NCI-H345 (cell line): Measurements from ENCODE around the gene IWS1.
"Not testable (repeated sequence)": the region's sequence is repeated elsewhere in the genome, so short reads cannot be mapped to it uniquely, and the experiment has no call there.

Source experiments
- DNase-seq: peaks from one replicate; lab custom pipeline; 2025; lab: John Stamatoyannopoulos, UW

IWS1 gene

DNA sequence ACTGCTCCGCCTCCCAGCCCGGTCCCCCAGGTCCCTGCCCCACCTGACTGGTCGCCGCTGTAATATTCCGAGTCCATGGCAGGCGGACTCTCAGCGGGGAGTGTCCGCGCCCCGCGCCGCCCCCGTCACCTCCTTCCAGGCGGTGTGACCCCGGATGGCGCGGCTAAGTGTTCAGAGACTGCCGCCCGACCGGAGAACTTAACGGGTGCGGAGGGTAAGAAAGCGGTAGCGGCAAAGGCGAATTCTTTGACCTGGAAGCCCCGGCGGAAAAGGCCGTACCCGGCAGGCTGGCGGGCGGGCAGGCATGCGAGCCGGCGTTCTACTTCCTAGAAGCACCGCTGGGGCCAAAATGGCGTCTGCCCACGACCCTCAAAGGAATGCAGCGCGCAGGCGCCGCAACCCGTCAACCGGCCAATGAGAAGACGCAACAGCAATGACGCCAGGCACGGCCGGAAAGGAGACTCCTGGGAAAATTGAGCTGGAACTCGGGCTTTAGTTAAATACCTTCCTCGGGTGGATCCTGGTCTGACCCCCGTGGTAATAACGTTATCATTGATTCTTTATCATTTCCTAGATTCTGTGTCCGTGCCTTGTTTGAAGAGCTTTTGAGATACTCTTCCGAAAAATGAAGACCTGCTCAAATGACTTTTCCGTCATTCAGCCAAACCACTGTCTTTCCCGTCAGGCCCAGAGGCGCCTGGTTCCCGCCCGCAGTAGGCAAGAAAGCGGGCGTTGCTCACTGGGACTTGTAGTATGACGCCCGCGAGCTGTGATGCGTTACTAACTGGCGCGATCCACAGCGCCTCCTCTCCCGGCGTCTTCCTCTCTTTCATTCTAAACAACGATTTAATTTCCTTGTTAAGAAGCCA is at the start of gene IWS1:
Gene IWS1 (minus strand): TSS at position 358 of the 869 bp plus-strand sequence. CDS start 281 bp downstream, at position 77.
- DNase-seq = peak; percentile 97

DNA sequence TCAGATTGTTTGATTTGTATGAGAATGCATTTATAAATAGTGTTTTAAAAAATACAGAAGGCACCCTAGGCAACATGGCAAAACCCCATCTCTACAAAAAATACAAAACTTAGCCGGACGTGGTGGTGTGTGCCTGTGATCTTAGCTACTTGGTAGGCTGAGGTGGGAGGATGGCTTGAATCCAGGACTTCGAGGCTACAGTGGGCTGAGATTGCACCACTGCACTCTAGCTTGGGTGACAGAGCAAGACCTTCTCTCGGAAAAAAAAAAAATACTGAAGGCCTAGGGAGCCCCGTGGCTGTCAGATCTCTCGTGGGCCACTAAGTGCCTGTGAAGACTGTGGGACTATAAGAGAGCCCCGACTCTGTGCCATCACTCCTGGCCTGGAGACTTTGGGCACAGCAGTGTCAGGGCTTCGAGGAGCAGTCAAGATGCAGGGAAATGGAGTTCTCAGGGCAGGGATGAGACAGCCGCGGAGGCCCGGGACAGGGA is 49.7 kb upstream of the IWS1 start:
- DNase-seq = no peak

DNA sequence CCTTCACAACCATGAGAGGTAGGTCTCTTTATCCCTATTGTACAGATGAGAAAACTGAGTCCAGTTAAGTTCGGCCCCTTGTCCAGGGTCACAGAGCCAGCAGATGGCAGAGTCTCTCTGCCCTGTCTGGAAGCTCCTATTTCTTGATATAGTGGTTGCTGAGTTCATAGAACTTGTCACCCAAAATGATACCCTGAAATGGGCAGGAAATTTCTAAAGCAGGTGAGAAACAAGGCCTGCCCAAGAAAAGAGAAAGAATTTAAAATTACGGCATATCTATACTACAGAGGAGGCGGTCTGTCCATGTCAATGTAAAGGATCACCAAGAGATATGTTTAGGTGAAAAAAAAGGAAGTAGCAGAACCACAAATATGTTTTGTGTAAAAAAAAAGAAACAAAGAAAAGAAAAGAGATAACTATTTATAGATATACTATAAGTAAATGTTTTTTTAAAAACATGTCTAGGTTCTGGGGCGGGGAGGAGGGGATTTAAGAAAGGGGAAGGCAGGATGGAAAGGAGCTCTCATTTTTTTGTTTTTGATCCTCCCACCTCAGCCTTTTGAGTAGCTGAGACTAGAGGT is 49.0 kb upstream of the IWS1 start:
- no peak for DNase-seq

DNA sequence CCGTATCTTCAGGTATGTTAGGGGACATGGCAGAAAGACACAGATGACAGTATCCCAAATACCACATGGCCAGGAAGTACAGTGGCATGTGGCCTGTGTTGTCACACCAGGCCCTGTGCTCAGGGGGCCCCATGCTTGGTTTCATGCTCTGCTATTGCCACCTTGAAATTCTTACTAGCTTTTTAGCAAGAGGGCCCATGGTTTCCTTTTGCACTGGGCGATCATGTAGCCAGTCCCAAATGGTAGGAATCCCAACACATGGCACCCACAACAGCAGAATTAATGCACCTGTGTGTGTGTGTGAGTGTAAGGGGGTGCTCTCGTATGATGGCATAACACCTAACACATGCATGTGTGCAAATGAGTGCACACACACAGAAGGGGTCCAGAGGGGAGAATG is 48.4 kb upstream of the IWS1 start:
- no peak for DNase-seq

DNA sequence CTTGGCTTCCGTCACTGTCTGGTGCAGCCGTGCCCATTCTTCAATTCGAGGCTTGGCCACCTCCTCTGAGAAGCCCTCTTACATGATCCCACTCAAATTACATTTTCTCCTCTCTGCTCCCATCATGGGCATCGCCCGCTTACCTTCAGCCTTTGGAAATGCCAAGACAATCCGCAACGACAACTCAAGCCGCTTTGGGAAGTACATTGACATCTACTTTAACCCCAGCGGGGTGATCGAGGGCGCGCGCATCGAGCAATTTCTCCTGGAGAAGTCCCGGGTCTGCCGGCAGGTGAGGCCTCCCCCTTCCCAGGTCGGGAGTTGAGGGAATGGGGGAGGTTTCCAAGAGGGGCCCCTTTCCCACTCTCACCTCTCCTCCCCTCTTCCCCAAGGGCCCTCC is 47.5 kb upstream of the IWS1 start:
- no peak for DNase-seq

DNA sequence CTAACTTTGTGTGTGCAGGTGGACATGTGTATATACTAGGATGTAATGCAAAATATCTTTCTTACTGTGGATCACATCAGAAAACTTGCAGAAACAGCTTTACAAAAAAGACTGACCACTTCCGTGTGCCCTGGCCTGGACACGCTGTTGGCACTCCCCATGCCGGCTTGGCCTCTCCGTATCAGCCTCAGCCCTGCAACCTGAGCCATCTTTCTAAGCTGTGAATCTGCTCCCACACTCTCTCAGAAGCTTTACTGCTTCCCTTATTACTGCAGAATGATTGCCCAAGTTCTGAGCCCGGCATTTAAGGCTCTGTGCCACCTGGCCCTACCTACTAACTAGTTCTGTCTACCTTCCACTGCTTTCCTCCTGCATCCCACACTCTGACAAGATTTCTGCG is 47.0 kb upstream of the IWS1 start:
- no peak for DNase-seq

DNA sequence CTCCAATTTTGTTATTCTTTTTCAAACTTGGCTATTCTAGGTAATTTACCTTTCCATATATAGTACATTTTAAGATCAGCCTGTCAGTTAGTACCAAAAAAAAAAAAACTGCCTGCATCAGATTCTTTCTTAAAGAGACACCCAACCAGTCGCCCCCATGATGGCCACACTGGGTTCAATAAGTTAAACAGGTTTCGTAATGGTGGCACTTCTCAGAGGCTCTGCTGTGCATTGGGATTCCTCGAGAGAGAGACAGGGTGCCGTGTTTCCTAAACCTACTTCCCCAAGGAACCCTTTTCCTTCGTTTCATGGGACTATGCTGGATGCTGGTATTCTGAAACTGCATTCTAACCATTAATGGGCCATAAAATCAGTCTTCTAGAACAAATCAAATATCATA is 46.6 kb upstream of the IWS1 start:
- DNase-seq = no peak

DNA sequence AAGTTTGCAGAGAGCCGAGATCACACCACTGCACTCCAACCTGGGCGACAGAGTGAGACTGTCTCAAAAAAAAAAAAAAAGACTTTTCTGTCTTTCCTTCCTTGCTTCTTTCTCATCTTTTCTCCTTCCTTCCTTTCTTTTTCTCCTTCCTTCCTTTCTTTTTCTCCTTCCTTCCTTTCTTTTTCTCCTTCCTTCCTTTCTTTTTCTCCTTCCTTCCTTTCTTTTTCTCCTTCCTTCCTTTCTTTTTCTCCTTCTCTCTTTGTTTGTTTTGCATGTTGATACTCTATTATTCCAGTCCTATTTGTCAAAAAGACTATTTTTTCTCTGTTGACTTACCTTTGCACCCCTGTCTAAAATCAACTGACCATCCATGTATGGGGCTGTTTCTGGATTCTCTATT is 46.1 kb upstream of the IWS1 start:
- not testable (repeated sequence) for DNase-seq

DNA sequence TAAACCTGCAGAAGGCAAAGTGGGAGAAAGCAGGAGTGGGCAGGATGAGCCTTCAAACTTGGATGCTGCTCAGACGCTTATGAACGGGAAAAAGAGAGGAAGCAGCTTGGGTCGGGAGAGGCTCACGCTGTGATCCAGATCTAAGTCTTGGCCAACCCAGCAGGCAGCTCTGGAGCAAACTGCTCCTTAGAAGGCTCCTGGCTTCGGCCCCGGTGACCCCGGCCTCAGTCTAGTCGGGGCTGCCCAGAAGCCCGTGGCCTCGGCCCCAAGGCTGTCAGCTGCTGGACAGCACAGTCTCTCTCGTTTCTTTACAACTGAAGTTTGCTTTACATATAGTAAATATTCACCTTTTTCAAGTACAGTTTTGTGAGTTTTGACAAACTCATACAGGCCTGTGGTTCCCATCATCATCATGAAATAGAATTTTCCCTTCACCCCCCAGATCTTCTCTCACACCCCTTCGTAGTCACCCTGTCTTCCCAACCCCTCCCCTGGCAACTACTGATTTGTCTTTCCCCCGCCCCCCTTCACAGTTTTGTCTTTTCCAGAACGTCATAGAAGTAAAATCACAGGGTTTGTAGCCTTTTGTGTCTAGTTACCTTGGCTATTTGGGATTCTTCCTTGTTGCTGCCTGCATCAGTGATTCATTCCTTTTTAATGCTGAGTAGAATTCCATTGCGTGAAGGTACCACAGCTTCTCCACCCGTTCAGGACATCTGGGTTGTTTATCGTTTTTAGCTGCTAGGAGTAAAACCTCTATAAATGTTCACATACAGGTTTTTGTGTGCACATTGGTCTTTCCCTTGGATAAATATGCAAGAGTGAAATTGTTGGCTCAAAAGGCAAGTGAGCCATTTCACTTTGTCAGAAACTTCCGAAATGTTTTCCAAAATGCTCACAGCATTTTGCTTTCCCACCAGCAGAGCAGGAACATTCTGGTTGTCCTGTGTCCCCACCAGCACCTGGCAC is 44.3 kb upstream of the IWS1 start:
- no peak for DNase-seq

DNA sequence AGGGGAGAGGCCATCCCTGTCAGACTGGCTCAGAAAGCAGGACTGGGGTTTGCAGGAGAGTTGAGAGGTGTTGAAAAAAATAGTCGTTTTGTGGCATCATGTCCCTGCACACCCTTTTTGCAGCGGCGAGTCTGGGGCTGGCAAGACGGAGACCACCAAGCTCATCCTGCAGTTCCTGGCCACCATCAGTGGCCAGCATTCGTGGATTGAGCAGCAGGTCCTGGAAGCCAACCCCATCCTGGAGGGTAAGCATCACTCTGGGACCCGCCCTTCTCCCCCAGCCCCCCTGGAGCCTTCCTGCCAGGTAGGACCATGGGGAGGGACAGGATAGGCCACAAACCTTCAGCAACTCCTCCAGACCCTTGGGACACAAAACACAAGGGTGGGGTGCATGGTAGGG is 43.4 kb upstream of the IWS1 start:
- no peak for DNase-seq

DNA sequence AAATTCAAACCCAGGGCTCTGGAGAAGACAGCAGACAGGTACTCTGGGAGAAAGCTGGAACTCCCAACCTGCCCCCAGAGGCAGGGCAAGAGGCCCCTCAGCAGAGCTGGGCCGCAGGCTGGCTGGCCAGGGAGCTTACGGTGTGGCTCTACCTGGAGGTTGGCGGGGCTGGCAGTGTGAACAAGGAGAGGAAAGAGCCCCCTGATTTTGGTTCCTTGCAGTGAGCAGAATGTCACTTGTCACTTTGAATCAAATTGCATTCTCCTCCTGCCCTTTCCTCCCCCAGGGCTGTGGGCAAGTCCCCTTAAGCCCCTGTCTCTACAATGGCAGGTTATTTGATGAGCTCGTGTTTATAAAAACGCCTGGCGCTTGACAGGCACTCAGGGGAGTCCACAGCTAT is 41.8 kb upstream of the IWS1 start:
- DNase-seq = no peak

DNA sequence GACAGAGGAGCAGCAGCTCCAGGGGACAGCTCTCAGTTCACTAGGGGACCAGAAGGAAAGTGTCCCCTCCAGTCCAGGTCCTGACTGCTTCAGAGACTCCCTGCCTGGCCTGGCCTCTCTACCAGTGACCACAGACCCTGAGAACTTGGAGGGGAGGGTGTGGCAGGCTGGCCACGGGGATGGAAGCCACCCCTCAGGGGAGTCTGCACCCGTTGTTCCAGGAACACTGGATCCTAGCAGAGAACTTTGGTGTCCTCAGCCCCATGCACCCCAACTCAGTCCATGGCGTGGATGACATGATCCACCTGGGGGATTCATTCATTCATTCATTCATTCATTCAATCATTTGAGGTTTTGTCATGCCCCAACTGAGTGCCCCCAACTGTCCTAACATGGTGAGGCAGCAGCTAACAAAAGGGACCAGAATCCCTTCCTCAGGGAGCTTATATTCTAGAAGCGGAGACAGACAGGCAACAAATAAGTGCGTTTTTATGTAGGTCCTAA is 41.1 kb upstream of the IWS1 start:
- no peak for DNase-seq

DNA sequence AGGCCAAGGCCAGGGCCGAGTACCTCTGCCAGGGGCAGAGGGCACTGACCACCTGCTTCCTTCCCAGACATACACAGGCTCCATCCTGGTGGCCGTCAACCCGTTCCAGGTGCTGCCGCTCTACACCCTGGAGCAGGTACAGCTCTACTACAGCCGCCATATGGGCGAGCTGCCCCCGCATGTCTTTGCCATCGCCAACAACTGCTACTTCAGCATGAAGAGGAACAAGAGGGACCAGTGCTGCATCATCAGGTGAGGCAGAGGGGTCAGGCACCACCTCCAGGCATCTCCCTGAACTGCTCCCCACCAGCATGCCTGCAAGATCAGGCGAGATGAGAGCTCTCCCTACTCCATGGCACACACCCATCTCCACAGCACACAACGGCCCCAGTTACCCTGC is 40.3 kb upstream of the IWS1 start:
- no peak for DNase-seq

DNA sequence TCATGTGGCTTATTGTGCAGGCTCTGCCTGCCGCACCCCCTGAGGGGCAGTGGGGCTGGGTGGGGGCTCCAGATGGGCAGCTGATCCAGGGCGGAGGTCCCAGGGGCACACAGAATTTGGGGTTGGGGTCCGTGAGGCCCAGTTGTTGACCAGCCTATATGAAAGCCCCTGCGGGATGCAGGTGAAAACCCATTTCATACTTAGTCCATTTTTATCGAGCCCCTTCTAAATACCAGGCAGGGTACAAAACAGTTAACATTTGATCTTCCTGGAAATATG is 39.8 kb upstream of the IWS1 start:
- DNase-seq = no peak

DNA sequence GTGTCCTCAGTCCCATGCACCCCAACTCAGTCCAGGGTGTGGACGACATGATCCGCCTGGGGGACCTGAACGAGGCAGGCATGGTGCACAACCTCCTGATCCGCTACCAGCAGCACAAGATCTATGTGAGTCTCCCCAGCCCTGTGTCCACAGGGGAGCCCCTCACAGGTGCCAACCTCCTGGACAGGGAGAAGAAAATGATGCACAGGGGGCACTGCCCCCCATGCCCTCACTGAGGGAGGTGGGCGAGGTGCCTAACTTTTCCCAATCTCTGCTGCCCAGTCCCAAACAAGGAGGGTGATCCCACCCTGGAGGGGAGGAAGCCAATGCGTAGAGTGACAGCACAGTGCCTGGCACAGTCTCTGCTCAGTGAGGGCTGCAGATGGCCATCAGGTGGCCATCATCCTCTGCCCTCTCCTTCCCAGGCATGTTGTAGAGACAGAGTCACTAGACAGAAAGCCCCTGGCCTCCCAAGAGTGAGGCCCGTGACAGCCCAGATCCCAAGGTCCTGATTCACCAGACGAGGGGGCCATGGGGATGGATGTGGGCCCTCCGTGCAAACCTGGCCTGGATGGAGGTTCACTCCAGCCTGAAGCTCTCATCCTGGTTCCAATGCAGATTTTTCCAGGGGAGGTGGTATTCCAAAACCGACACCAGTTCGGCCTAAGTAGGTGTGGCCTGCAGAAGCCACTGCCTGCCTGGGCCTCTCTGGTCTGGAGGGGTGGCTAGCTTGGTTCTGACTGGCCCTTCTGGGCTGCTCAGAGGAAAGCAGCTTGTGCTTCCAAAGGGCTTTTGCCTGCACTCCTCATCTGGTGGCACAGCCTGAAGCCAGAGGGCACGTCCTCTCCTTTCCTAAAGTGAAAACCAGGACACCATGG is 39.2 kb upstream of the IWS1 start:
- DNase-seq = no peak

DNA sequence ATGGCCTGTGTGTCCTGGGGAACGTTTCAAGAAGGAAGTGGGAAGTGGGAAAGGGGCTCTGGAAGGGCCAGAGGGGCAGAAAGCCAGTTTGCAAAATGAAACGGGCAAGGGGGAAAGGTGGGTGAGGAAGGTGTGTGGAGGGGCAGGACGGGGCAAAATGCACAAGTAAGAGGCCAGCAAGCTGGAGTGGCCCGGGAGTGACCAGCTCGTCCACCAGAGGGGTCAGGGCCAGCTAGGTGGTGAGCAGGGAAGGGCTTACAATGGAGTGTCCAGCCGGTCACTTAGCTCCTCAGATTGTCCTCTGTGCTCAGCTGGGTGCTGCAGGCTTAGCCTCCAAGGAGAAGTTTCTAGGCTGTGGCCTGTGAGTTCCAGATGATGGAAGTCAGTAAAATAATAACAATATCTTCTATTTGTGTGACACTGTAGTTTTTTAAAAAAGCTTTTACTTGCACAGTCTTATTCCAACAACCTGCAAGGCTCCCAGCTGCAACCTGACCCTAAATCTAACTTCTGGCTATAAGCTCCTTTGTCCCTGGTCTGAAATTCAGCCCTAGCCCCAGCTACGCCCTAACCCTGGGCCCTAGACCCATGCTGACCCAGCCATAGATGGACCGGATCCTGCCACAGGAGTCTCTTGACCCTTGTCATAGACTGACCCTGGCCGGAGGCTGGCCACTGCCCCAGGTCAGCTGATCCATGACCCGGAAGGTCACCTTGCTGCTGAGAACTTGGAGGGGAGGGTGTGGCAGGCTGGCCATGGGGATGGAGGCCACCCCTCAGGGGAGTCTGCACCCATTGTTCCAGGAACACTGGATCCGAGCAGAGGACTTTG is 38.4 kb upstream of the IWS1 start:
- no peak for DNase-seq

DNA sequence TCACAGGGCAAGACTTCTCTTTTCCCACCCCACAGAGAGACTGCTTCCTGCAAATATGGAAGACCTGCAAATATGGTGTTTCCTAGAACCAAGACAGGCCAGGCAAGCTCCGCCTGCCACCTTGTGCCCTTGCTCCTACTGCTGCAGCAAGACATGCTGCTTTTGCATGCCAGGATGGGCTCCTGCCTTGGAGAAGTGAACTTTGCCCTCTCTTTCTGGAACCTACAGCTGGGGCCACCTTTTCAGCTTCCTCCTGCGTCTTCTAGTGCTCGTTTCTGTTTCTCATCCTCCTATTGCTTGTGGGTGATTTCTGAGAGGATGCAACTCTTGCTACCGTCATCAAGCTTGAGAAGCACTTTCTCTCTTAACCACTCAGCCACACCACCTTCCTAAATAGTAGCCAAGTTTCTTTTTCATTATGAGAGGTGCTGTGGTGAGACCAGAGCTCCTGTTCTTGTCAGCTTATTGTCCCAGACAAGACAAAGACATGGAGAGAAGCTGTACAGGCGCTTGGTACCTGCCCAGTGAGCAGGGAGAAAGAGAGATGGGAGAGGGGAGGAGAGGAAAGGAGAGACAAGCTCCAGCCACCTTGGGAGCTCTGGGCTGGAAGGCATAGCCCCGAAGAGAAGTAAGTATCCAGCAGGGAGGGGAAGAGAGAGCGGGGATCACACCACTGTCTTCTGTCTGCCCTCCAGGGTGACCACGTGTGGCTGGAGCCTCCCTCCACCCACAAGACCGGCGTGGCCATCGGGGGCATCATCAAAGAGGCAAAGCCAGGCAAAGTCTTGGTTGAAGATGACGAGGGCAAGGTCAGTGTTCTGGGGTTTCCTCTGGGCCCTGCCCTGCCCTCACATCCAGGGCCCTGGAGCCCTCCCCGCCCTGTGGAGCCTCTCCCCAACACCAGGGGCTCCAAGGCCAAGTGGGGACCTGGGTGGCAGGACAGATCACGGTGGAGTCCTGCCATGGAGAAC is 37.5 kb upstream of the IWS1 start:
- no peak for DNase-seq

DNA sequence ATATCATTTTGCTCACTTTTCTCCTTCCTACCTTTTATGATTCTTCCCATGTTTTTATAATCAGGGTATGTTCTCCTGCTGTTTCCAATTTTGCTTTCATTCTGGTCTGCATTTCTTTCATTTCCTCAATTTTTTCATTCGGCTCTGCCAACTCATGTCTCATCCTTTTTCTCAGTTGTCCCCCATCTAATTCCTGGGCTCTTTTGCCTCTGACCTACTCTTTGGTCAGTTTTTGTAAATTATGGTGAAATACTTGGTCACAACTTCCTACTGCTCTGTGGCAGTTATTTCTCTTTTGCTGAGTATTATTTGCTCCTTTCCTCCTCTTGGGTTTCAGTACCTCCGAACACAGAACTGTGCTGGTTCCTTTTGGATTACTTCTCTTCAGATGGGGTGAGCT is 36.6 kb upstream of the IWS1 start:
- DNase-seq = no peak

DNA sequence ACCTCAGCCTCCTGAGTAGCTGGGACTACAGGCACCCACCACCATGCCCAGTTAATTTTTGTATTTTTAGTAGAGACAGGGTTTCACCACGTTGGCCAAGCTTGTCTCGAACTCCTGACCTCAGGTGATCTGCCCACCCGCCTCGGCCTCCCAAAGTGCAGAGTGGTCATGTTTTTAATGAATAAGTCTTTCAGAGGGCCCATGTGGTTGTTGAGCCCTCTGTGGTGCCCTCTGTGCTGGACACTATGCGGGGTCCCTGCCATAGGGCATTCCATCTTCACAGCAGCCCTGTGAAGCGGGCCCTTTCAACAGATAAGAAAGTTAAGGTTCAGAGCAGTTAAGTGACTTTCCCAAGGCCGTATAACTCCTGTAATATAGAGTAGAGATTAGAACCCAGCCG is 35.1 kb upstream of the IWS1 start:
- DNase-seq = no peak

DNA sequence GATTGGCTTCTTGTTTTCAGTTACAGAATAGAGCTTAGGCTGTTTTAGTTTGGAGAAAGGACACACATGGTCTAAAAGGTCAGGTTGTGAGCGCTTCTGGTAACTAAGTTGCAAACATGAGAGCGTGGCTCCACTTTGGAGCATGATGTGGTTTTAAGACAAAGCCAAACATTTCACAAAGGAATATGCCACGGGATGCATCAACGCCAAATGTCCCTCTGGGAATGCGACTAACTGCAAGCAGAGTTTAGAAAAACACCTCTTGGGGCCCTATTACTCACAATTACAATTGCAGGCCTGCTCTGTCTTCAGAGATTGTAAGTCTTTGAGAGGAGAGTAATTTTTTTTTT is 34.6 kb upstream of the IWS1 start:
- no peak for DNase-seq
